Peyer's patch (tissue), 4 donors: ENCODE data around the gene MACC1.

Experiments
- POLR2A ChIP-seq, 2 donors: fragments of 450-650 bp; IDR thresholded peaks; one replicate each; pipeline ENCODE4 v1.5.1; 2017; ENCODE audit warnings: antibody characterized with exemption in 2 of 2, mild to moderate bottlenecking in 2 of 2, moderate library complexity in 2 of 2
- TF ChIP-seq, protein P1 (sequence below), 6 experiments: fragments of 450-650 bp in 4 of 6; fragments of 200-600 bp in 2 of 6; sonication (generic) in 1 of 6; IDR thresholded peaks; one replicate each; pipeline ENCODE4 v1.5.1; 2017 to 2019; ENCODE audit warnings: antibody characterized with exemption in 6 of 6, mild to moderate bottlenecking in 3 of 6, moderate library complexity in 1 of 6

DNA sequence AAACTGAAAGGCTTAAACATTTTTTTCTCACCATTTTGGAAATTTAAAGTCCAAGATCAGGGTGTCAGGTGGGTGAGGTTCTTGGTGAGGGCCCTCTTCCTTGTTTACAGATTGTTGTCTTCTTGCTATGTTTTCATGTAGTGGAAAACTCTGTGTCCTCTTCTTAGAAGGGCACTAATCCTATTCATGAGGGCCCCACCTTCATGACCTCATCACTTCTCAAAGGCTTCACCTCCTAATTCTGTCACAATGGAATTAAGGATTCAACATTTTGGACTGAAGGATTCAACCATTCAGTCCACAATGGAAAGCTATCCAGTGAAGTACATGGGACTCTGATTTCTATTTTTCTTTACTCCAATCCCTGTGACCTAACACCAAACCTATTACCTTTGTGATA, 27.3 kb downstream of the MACC1 start:
- TF ChIP-seq, protein P1, sequence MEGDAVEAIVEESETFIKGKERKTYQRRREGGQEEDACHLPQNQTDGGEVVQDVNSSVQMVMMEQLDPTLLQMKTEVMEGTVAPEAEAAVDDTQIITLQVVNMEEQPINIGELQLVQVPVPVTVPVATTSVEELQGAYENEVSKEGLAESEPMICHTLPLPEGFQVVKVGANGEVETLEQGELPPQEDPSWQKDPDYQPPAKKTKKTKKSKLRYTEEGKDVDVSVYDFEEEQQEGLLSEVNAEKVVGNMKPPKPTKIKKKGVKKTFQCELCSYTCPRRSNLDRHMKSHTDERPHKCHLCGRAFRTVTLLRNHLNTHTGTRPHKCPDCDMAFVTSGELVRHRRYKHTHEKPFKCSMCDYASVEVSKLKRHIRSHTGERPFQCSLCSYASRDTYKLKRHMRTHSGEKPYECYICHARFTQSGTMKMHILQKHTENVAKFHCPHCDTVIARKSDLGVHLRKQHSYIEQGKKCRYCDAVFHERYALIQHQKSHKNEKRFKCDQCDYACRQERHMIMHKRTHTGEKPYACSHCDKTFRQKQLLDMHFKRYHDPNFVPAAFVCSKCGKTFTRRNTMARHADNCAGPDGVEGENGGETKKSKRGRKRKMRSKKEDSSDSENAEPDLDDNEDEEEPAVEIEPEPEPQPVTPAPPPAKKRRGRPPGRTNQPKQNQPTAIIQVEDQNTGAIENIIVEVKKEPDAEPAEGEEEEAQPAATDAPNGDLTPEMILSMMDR (IDR thresholded peaks at IDR 0.05), result no peak
- no peak for TF ChIP-seq POLR2A (IDR thresholded peaks at IDR 0.05)
